ENCODE results near the gene CIBAR2.

- TF ChIP-seq POLR2A (IDR thresholded peaks at IDR 0.05; ENCODE audit: low read length) (no peak), GATA1 (IDR thresholded peaks at IDR 0.05; ENCODE audit: low read depth, low read length) (no peak)
These were observed 27.6 kb upstream of the CIBAR2 start for GRCh38 chr16:85139881-85140339.

Measured in erythroblast (primary cell).